H1 (cell line): ENCODE data around the gene CCDC110. TPM values are rescaled to one million over a fixed set of nuclear protein-coding genes. Genes with fewer than 3 reads are reported as not detected.

Source experiments
- CTCF ChIA-PET: fragments of 300-600 bp; sonication (Branson Sonifier 250); formaldehyde crosslinking; loops from one replicate; lab custom pipeline; 2021; ENCODE audit not compliant: partially characterized antibody; lab: Charles Lee
- POLR2A ChIA-PET: fragments of 300-600 bp; sonication (Branson Sonifier 250); formaldehyde crosslinking; loops from one replicate; lab custom pipeline; 2021; ENCODE audit warnings: inconsistent platforms; ENCODE audit not compliant: partially characterized antibody; lab: Charles Lee
- DNase-seq, 2 experiments: peaks; one replicate each; pipeline versions ENCODE4 v3.0.0 to v3.0.0-alpha.2; 2010 to 2022; ENCODE audit warnings: low spot score in 2 of 2, low read depth in 1 of 2, mixed read lengths in 1 of 2
- FAIRE-seq: peaks from 2 replicates; lab custom pipeline; 2011; peaks lifted over from hg19 to GRCh38; lab: Jason Lieb, UNC
- H2AFZ ChIP-seq: 2 replicates; pipeline ENCODE4 v1.8.1; 2012; ENCODE audit warnings: low read length, inconsistent platforms
- H2AK5ac ChIP-seq: 2 replicates; pipeline ENCODE4 v1.6.1; 2013; ENCODE audit warnings: low read depth, low read length
- H2BK120ac ChIP-seq: replicated peaks from 2 replicates; pipeline ENCODE3; 2013; ENCODE audit warnings: low read depth, low read length, inconsistent platforms
- H2BK12ac ChIP-seq: 2 replicates; pipeline ENCODE4 v1.6.1; 2013; ENCODE audit warnings: low read depth, low read length
- H2BK15ac ChIP-seq: 2 replicates; pipeline ENCODE4 v1.6.1; 2013; ENCODE audit warnings: low read length
- H2BK20ac ChIP-seq: 2 replicates; pipeline ENCODE4 v1.6.1; 2013; ENCODE audit warnings: low read length
- H2BK5ac ChIP-seq: 2 replicates; pipeline ENCODE4 v1.6.1; 2013; ENCODE audit warnings: low read depth, low read length
- H3K14ac ChIP-seq: 2 replicates; pipeline ENCODE4 v1.6.1; 2013; ENCODE audit warnings: inconsistent platforms; ENCODE audit not compliant: insufficient read length
- H3K18ac ChIP-seq: 2 replicates; pipeline ENCODE4 v1.6.1; 2013; ENCODE audit warnings: low read length; ENCODE audit errors: extremely low read depth
- H3K23ac ChIP-seq: 2 replicates; pipeline ENCODE4 v1.6.1; 2013; ENCODE audit warnings: inconsistent platforms; ENCODE audit not compliant: insufficient read length
- H3K23me2 ChIP-seq: 2 replicates; pipeline ENCODE4 v1.6.1; 2013; ENCODE audit warnings: low read depth, low read length
- H3K27ac ChIP-seq: 2 replicates; pipeline ENCODE4 v1.6.1; 2011; ENCODE audit warnings: low read depth, low read length, inconsistent platforms
- H3K27me3 ChIP-seq, 4 experiments: replicated peaks in 1 of 4; 1 replicate in 1 of 4; 2 replicates in 3 of 4; pipeline versions ENCODE4 v1.6.1 to v1.8.1; 2011 to 2013; ENCODE audit warnings: low read length in 3 of 4, mild to moderate bottlenecking in 3 of 4, inconsistent platforms in 2 of 4, mixed read lengths in 2 of 4, moderate library complexity in 1 of 4; ENCODE audit not compliant: control insufficient read depth in 3 of 4, insufficient read depth in 3 of 4; ENCODE audit errors: extremely low read depth in 1 of 4
- H3K36me3 ChIP-seq, 4 experiments: 2 replicates each; pipeline versions ENCODE4 v1.6.1 to v1.8.1; 2011 to 2013; ENCODE audit warnings: mild to moderate bottlenecking in 4 of 4, low read length in 3 of 4, moderate library complexity in 2 of 4, control low read depth in 1 of 4, inconsistent platforms in 1 of 4; ENCODE audit not compliant: insufficient read depth in 4 of 4, control insufficient read depth in 2 of 4
- H3K4ac ChIP-seq: replicated peaks from 2 replicates; pipeline ENCODE3; 2013; ENCODE audit warnings: low read length, low read depth, mixed read lengths, inconsistent platforms; ENCODE audit not compliant: insufficient read length
- H3K4me1 ChIP-seq, 4 experiments: replicated peaks in 1 of 4; 1 replicate in 1 of 4; 2 replicates in 3 of 4; pipeline versions ENCODE4 v1.6.1 to v1.8.1; 2011 to 2013; ENCODE audit warnings: low read length in 3 of 4, inconsistent platforms in 2 of 4, mixed read lengths in 1 of 4; ENCODE audit not compliant: insufficient read depth in 4 of 4, control insufficient read depth in 3 of 4
- H3K4me2 ChIP-seq, 2 experiments: 2 replicates each; pipeline versions ENCODE4 v1.6.1 to v1.8.1; 2011 to 2013; ENCODE audit warnings: low read depth in 2 of 2, low read length in 2 of 2, control low read depth in 1 of 2, inconsistent platforms in 1 of 2, mild to moderate bottlenecking in 1 of 2; ENCODE audit not compliant: insufficient read depth in 1 of 2
- H3K4me3 ChIP-seq, 4 experiments: fragments of 200-600, 300-600 bp in 1 of 4; sonication (generic), shearing (Covaris generic), sonication (Bioruptor Twin) in 1 of 4; 2 replicates each; pipeline versions ENCODE4 v1.5.1 to v1.8.1; 2011 to 2016; ENCODE audit warnings: low read length in 4 of 4, low read depth in 3 of 4, control low read depth in 2 of 4, inconsistent platforms in 2 of 4, mild to moderate bottlenecking in 2 of 4, mixed read lengths in 1 of 4, moderate library complexity in 1 of 4; ENCODE audit not compliant: insufficient read depth in 2 of 4; ENCODE audit errors: extremely low read depth in 1 of 4
- H3K56ac ChIP-seq: replicated peaks from 2 replicates; pipeline ENCODE3; 2013; ENCODE audit warnings: low read depth, mild to moderate bottlenecking, mixed read lengths, low read length, inconsistent platforms; ENCODE audit not compliant: insufficient read length
- H3K79me1 ChIP-seq: 2 replicates; pipeline ENCODE4 v1.6.1; 2013; ENCODE audit warnings: low read depth, low read length, control low read depth
- H3K79me2 ChIP-seq, 2 experiments: 2 replicates each; pipeline versions ENCODE4 v1.6.1 to v1.8.1; 2012 to 2013; ENCODE audit warnings: low read length in 2 of 2, mild to moderate bottlenecking in 2 of 2, inconsistent platforms in 1 of 2; ENCODE audit not compliant: insufficient read depth in 2 of 2, control insufficient read depth in 1 of 2
- H3K9ac ChIP-seq, 4 experiments: replicated peaks in 1 of 4; 1 replicate in 1 of 4; 2 replicates in 3 of 4; pipeline versions ENCODE4 v1.6.1 to v1.8.1; 2011 to 2013; ENCODE audit warnings: low read depth in 3 of 4, low read length in 3 of 4, control low read depth in 2 of 4, mild to moderate bottlenecking in 2 of 4, moderate library complexity in 2 of 4, inconsistent platforms in 1 of 4; ENCODE audit errors: extremely low read depth in 1 of 4
- H3K9me3 ChIP-seq, 2 experiments: 2 replicates each; pipeline versions ENCODE4 v1.6.1 to v1.8.1; 2012 to 2013; ENCODE audit warnings: mild to moderate bottlenecking in 2 of 2, moderate library complexity in 2 of 2, control low read depth in 1 of 2, inconsistent platforms in 1 of 2, low read depth in 1 of 2, low read length in 1 of 2, mixed read lengths in 1 of 2; ENCODE audit not compliant: insufficient read depth in 2 of 2
- H4K20me1 ChIP-seq, 2 experiments: replicated peaks in 1 of 2; 2 replicates each; pipeline versions ENCODE3 to v1.8.1; 2011 to 2013; ENCODE audit warnings: inconsistent platforms in 2 of 2, low read length in 2 of 2, mild to moderate bottlenecking in 1 of 2; ENCODE audit not compliant: insufficient read depth in 2 of 2, control insufficient read depth in 1 of 2
- H4K5ac ChIP-seq: 2 replicates; pipeline ENCODE4 v1.6.1; 2013; ENCODE audit warnings: low read length, low read depth, mixed read lengths, inconsistent platforms; ENCODE audit not compliant: insufficient read length
- H4K8ac ChIP-seq: 2 replicates; pipeline ENCODE4 v1.8.0; 2013; ENCODE audit warnings: mild to moderate bottlenecking, moderate library complexity, low read length, inconsistent platforms; ENCODE audit not compliant: insufficient read depth; ENCODE audit errors: extremely low read depth
- H4K91ac ChIP-seq: replicated peaks from 2 replicates; pipeline ENCODE3; 2013; ENCODE audit warnings: low read length, mixed read lengths, inconsistent platforms; ENCODE audit not compliant: insufficient read length
- ASH2L ChIP-seq: fragments of 200-600, 300-600 bp; sonication (generic); IDR thresholded peaks from one replicate; pipeline ENCODE4 v1.7.1; 2017; ENCODE audit warnings: low read length
- BCL11A ChIP-seq, 2 experiments: IDR thresholded peaks; one replicate each; pipeline ENCODE4 v1.6.1; 2011; ENCODE audit warnings: low read depth in 2 of 2, low read length in 2 of 2, mild to moderate bottlenecking in 2 of 2
- CEBPB ChIP-seq: IDR thresholded peaks from 2 replicates; pipeline ENCODE4 v1.6.1; 2012; ENCODE audit warnings: low read depth, low read length
- JUND ChIP-seq: IDR thresholded peaks from 2 replicates; pipeline ENCODE4 v1.6.1; 2011; ENCODE audit warnings: mild to moderate bottlenecking, improper control_type of control experiment, low read length
- POU5F1 ChIP-seq: IDR thresholded peaks from 2 replicates; pipeline ENCODE4 v1.6.1; 2011; ENCODE audit warnings: low read depth, mild to moderate bottlenecking, low read length, moderate library complexity
- YY1 ChIP-seq: IDR thresholded peaks from 2 replicates; pipeline ENCODE4 v1.6.1; 2011; ENCODE audit warnings: low read depth, mild to moderate bottlenecking, low read length
- WGBS, 2 experiments: shearing (Covaris generic) in 1 of 2; methylation state at CpG; one replicate each; pipeline versions ENCODE4 v1.1.6 to v1.1.7; 2013 to 2015; ENCODE audit warnings: low lambda C conversion rate in 2 of 2, mixed read lengths in 2 of 2, inconsistent platforms in 1 of 2, low coverage in 1 of 2, missing lambda C conversion rate in 1 of 2; ENCODE audit not compliant: insufficient replicate concordance in 2 of 2, insufficient coverage in 1 of 2, insufficient read length in 1 of 2; ENCODE audit errors: extremely low coverage in 1 of 2, missing lambda C conversion rate in 1 of 2; 5-methylcytosine and 5-hydroxymethylcytosine counted together
- polyA plus RNA-seq, 7 experiments: library from polyadenylated mRNA; depleted of rRNA in 3 of 7; stranded (reverse) in 5 of 7; unstranded in 2 of 7; fragments of >200 nt in 5 of 7; fragments of 200-250 nt in 2 of 7; gene quantifications; 1 replicate in 5 of 7; 2 replicates in 1 of 7; 4 replicates in 1 of 7; pipeline versions ENCODE4 v1.2.1 to v1.2.3, GENCODE V29; 2011 to 2013; ENCODE audit warnings: missing spikeins in 2 of 7, mixed read lengths in 2 of 7
- total RNA-seq: library from RNA; stranded (reverse); fragmentation: NEBNext Ultra II Directional; extraction: Animal tissue kit (Norgen Biotek cat#: 25700); gene quantifications from 2 replicates; pipeline ENCODE4 v1.2.1, GENCODE V29; 2021

The CCDC110 gene
- total and polyA plus RNA-seq, 2 of the 8 experiments (the other 6 are each of a cell fraction or from before 2014, with no cell fraction given): 0.33 to 3.1 TPM

DNA sequence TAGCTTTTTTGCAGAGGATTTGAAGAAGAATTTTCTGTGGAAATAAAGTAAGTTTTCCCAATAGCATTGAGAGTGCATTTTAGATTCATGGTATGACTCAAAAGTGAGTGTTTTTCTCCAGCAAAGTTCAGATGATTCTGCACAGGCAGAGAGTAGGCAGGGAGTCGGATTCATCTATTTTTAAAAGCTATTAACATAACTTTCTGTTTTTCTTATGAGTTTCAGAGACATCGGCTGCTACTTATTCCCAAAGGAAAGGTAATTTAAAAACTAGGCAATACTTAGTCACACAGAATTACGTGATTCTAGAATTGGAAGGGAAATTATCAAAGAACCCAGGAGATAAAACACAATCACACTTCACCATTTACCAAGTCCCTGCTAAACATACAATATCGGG is 4.4 kb downstream of the CCDC110 start:
- no peak for DNase-seq
- Histone ChIP-seq H2AK5ac (no peak overlapping the region), H2BK20ac (no peak overlapping the region), H4K91ac (no peak overlapping the region), H3K18ac (no peak overlapping the region), H2BK120ac (no peak overlapping the region), H3K4me2 (no peak overlapping the region), H2BK12ac (no peak overlapping the region), H2BK15ac (no peak overlapping the region), H4K20me1 (no peaks in the 10 kb centered on the region), H3K9me3 (no peaks in the 10 kb centered on the region), H4K5ac (no peak overlapping the region), H3K23me2 (peaks cover 5% of the 10 kb centered on the region), H3K79me1 (no peaks in the 10 kb centered on the region), H3K4me1 (peaks cover 0 to 3% (median 0%) of the 10 kb centered on the region in 4 experiments; a peak in 4 of 7 replicates), H3K56ac (no peak overlapping the region), H2AFZ (no peak overlapping the region), H4K8ac (no peak overlapping the region), H3K9ac (no peak overlapping the region), H3K23ac (no peak overlapping the region), H3K14ac (no peak overlapping the region), H3K4me3 (no peak overlapping the region), H3K79me2 (no peaks in the 10 kb centered on the region), H3K27me3 (peaks cover 0 to 3% (median 0%) of the 10 kb centered on the region in 4 experiments; a peak in 2 of 7 replicates), H3K36me3 (no peaks in the 10 kb centered on the region), H3K4ac (no peak overlapping the region), H2BK5ac (no peak overlapping the region), H3K27ac (no peak overlapping the region)
- WGBS, 2 experiments: 90% methylated on average over 4 of the region's 4 CpGs; no CpG with 5 or more reads in 1 of the 2 experiments
- FAIRE-seq: no peak
- POLR2A ChIA-PET: no interaction called here
- TF ChIP-seq BCL11A (IDR thresholded peaks at IDR 0.05; ENCODE audit: low read depth in 2 of 2, low read length in 2 of 2) (no peak), JUND (no peak), YY1 (no peak), ASH2L (no peak), POU5F1 (no peak), CEBPB (no peak)
- CTCF ChIA-PET: interaction anchor here (0.7 to 1.7 kb wide), 3 partner anchors 10 to 571 kb away, joined by 3 read pairs; no protein-coding TSS in a partner anchor
